HepG2 (cell line): Measurements from ENCODE around the gene SLC17A9. TPM values are rescaled to one million over a fixed set of nuclear protein-coding genes. Genes with fewer than 3 reads are reported as not detected.

Experiments used
- AHR ChIP-seq: IDR thresholded peaks from 2 replicates; pipeline ENCODE4 v1.6.1; 2018; ENCODE audit warnings: missing genetic modification reagents, missing compliant biosample characterization
- CHD4 ChIP-seq: fragments of 200-600 bp; sonication (generic); IDR thresholded peaks from 2 replicates; pipeline ENCODE4 v1.7.0; 2017; ENCODE audit warnings: mild to moderate bottlenecking, low read length, borderline replicate concordance
- HOXA3 ChIP-seq: sonication (generic); formaldehyde crosslinking; IDR thresholded peaks from 2 replicates; pipeline ENCODE4 v1.5.0; 2020; ENCODE audit warnings: missing genetic modification reagents
- PHF20 ChIP-seq: sonication (generic); formaldehyde crosslinking; IDR thresholded peaks from 2 replicates; pipeline ENCODE4 v1.5.0; 2020; ENCODE audit warnings: mild to moderate bottlenecking, missing genetic modification reagents
- RCOR2 ChIP-seq: IDR thresholded peaks from 2 replicates; pipeline ENCODE4 v1.6.1; 2016; ENCODE audit warnings: missing biosample characterization, missing genetic modification reagents
- SPEN ChIP-seq: sonication (generic); formaldehyde crosslinking; IDR thresholded peaks from 2 replicates; pipeline ENCODE4 v1.5.1; 2020; ENCODE audit warnings: low read depth, mild to moderate bottlenecking, missing genetic modification reagents
- ZBTB38 ChIP-seq: sonication (generic); formaldehyde crosslinking; IDR thresholded peaks from 2 replicates; pipeline ENCODE4 v1.5.1; 2020; ENCODE audit warnings: mild to moderate bottlenecking, missing genetic modification reagents
- ZC3H13 ChIP-seq: sonication (generic); formaldehyde crosslinking; IDR thresholded peaks from 2 replicates; pipeline ENCODE4 v1.8.1; 2023; ENCODE audit warnings: mild to moderate bottlenecking, missing genetic modification reagents, moderate library complexity
- polyA plus RNA-seq, 8 experiments: library from polyadenylated mRNA; depleted of rRNA in 3 of 8; stranded (reverse) in 7 of 8; unstranded in 1 of 8; fragments of >200 nt; fragmentation: Illumina TruSeq in 4 of 8; extraction: Trizol in 4 of 8; gene quantifications; 2 replicates each; pipeline versions ENCODE4 v1.2.1 to v1.2.3, GENCODE V29; 2011 to 2016; ENCODE audit warnings: low read depth in 4 of 8, missing spikeins in 1 of 8, mixed read lengths in 1 of 8; ENCODE audit not compliant: insufficient read depth in 1 of 8
- total RNA-seq, 5 experiments: library from RNA; depleted of rRNA; stranded (reverse); fragments of >200 nt; fragmentation: Illumina TruSeq; extraction: Trizol; gene quantifications; 2 replicates each; pipeline ENCODE4 v1.2.3, GENCODE V29; 2016; ENCODE audit warnings: low read depth in 1 of 5
- TF ChIP-seq, protein P1 (sequence below): sonication (generic); formaldehyde crosslinking; IDR thresholded peaks from 2 replicates; pipeline ENCODE4 v1.4.0; 2020; ENCODE audit warnings: missing genetic modification reagents, borderline replicate concordance
- TF ChIP-seq, protein P2 (sequence below): sonication (generic); formaldehyde crosslinking; IDR thresholded peaks from 2 replicates; pipeline ENCODE4 v1.4.0; 2020; ENCODE audit warnings: mild to moderate bottlenecking, missing genetic modification reagents
- TF ChIP-seq, protein P3 (sequence below): sonication (generic); formaldehyde crosslinking; IDR thresholded peaks from 2 replicates; pipeline ENCODE4 v1.5.0; 2020; ENCODE audit warnings: mild to moderate bottlenecking, missing genetic modification reagents

The SLC17A9 gene
- total and polyA plus RNA-seq, 2 of the 13 experiments (the other 11 are each of a cell fraction or from before 2014, with no cell fraction given) = 110 to 191 TPM

DNA sequence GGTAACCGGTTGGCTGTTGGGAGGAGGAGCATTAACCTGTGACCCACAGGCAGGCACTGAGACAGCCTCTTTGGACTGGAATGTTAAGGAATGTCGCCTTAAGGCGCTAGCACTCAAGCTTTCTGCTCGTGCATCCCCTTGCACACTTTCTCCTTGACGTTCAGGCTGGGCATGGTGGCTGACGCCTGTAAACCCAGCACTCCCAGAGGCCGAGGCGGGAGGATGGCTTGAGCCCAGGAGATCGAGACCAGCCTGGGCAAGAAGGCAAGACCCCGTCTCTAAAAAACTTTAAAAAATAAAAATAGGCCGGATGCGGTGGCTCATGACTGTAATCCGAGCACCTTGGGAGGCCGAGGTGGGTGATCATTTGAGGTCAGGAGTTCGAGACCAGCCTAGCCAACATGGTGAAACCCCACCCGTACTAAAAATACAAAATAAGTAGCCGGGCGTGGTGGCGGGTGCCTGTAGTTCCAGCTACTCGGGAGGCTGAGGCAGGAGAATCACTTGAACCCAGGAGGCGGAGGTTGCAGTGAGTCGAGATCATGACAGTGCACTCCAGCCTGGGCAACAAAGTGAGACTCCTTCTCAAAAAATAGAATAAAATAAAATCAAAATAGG is 16.4 kb upstream of the SLC17A9 start (continued):
- TF ChIP-seq, protein P1, sequence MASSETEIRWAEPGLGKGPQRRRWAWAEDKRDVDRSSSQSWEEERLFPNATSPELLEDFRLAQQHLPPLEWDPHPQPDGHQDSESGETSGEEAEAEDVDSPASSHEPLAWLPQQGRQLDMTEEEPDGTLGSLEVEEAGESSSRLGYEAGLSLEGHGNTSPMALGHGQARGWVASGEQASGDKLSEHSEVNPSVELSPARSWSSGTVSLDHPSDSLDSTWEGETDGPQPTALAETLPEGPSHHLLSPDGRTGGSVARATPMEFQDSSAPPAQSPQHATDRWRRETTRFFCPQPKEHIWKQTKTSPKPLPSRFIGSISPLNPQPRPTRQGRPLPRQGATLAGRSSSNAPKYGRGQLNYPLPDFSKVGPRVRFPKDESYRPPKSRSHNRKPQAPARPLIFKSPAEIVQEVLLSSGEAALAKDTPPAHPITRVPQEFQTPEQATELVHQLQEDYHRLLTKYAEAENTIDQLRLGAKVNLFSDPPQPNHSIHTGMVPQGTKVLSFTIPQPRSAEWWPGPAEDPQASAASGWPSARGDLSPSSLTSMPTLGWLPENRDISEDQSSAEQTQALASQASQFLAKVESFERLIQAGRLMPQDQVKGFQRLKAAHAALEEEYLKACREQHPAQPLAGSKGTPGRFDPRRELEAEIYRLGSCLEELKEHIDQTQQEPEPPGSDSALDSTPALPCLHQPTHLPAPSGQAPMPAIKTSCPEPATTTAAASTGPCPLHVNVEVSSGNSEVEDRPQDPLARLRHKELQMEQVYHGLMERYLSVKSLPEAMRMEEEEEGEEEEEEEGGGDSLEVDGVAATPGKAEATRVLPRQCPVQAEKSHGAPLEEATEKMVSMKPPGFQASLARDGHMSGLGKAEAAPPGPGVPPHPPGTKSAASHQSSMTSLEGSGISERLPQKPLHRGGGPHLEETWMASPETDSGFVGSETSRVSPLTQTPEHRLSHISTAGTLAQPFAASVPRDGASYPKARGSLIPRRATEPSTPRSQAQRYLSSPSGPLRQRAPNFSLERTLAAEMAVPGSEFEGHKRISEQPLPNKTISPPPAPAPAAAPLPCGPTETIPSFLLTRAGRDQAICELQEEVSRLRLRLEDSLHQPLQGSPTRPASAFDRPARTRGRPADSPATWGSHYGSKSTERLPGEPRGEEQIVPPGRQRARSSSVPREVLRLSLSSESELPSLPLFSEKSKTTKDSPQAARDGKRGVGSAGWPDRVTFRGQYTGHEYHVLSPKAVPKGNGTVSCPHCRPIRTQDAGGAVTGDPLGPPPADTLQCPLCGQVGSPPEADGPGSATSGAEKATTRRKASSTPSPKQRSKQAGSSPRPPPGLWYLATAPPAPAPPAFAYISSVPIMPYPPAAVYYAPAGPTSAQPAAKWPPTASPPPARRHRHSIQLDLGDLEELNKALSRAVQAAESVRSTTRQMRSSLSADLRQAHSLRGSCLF = 0 out of 2 replicates have a peak, but pooled peaks have one; percentile 33
- TF ChIP-seq ZC3H13 (CRISPR knock-in tag) (0 out of 2 replicates have a peak, but pooled peaks have one; percentile 49), ZBTB38 (CRISPR knock-in tag) (peak; percentile 68), AHR (CRISPR knock-in tag) (no peak), RCOR2 (0 out of 2 replicates have a peak, but pooled peaks have one; percentile 16), CHD4 (0 out of 2 replicates have a peak, but pooled peaks have one; percentile 29), SPEN (CRISPR knock-in tag) (peak; percentile 39; the same call in 1 of the 2 replicates), HOXA3 (CRISPR knock-in tag) (0 out of 2 replicates have a peak, but pooled peaks have one; percentile 29), PHF20 (CRISPR knock-in tag) (peak; percentile 31; the same call in 1 of the 2 replicates)
- TF ChIP-seq, protein P2, sequence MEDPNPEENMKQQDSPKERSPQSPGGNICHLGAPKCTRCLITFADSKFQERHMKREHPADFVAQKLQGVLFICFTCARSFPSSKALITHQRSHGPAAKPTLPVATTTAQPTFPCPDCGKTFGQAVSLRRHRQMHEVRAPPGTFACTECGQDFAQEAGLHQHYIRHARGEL (CRISPR knock-in tag) = no peak
- TF ChIP-seq, protein P3, sequence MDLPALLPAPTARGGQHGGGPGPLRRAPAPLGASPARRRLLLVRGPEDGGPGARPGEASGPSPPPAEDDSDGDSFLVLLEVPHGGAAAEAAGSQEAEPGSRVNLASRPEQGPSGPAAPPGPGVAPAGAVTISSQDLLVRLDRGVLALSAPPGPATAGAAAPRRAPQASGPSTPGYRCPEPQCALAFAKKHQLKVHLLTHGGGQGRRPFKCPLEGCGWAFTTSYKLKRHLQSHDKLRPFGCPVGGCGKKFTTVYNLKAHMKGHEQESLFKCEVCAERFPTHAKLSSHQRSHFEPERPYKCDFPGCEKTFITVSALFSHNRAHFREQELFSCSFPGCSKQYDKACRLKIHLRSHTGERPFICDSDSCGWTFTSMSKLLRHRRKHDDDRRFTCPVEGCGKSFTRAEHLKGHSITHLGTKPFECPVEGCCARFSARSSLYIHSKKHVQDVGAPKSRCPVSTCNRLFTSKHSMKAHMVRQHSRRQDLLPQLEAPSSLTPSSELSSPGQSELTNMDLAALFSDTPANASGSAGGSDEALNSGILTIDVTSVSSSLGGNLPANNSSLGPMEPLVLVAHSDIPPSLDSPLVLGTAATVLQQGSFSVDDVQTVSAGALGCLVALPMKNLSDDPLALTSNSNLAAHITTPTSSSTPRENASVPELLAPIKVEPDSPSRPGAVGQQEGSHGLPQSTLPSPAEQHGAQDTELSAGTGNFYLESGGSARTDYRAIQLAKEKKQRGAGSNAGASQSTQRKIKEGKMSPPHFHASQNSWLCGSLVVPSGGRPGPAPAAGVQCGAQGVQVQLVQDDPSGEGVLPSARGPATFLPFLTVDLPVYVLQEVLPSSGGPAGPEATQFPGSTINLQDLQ (CRISPR knock-in tag) = 0 out of 2 replicates have a peak, but pooled peaks have one; percentile 39
